ENCODE measurements around the gene SLC29A4. TPM values are rescaled to one million over a fixed set of nuclear protein-coding genes. Genes with fewer than 3 reads are reported as not detected.

SLC29A4 gene
- total RNA-seq, 2 donors from 2014 or later = 4.6 to 20.7 TPM

GRCh38 chr7:5324961-5325360 is 42.2 kb downstream of the SLC29A4 start:
- Histone ChIP-seq H3K4me3 (no peak overlapping the region), H3K27me3 (no peaks in the 10 kb centered on the region), H3K36me3 (no peaks in the 10 kb centered on the region), H3K9me3 (no peaks in the 10 kb centered on the region), H3K9ac (ENCODE audit: low read depth in 2 of 2, low read length in 2 of 2) (no peak overlapping the region), H3K4me1 (no peaks in the 10 kb centered on the region), H3K27ac (no peak overlapping the region)
- DNase-seq = no peak
- intact Hi-C loops (cut with DNase I) = no loop called here
- no peak for TF ChIP-seq CTCF (IDR thresholded peaks at IDR 0.05)

GRCh38 chr7:5330288-5330687 is 47.5 kb downstream of the SLC29A4 start:
- DNase-seq = no peak
- intact Hi-C loops (cut with DNase I) = no loop called here
- no peak overlapping the region for H3K27ac ChIP-seq
- no peaks in the 10 kb centered on the region for H3K27me3 ChIP-seq
- H3K4me3 ChIP-seq = no peak overlapping the region
- H3K9me3 ChIP-seq = no peaks in the 10 kb centered on the region
- no peak overlapping the region for H3K9ac ChIP-seq (ENCODE audit: low read depth in 2 of 2, low read length in 2 of 2)
- no peak for TF ChIP-seq CTCF (IDR thresholded peaks at IDR 0.05)
- peaks cover 4% of the 10 kb centered on the region for H3K4me1 ChIP-seq
- H3K36me3 ChIP-seq = peaks cover 13% of the 10 kb centered on the region

- no peaks in the 10 kb centered on the region for H3K27me3 ChIP-seq
- no peak overlapping the region for H3K9ac ChIP-seq (ENCODE audit: low read depth in 2 of 2, low read length in 2 of 2)
- peaks cover 4% of the 10 kb centered on the region for H3K4me1 ChIP-seq
- no peaks in the 10 kb centered on the region for H3K9me3 ChIP-seq
- H3K4me3 ChIP-seq = no peak overlapping the region
- no peak overlapping the region for H3K27ac ChIP-seq
- no peak for TF ChIP-seq CTCF (IDR thresholded peaks at IDR 0.05)
- intact Hi-C loops (cut with DNase I) = no loop called here
- H3K36me3 ChIP-seq = peaks cover 13% of the 10 kb centered on the region
- DNase-seq = no peak
Observed at GRCh38 chr7:5332579-5332978, 49.8 kb downstream of the SLC29A4 start.

GRCh38 chr7:5333121-5334045 is 50.6 kb downstream of the SLC29A4 start:
- peaks cover 13% of the 10 kb centered on the region for H3K36me3 ChIP-seq
- intact Hi-C loops (cut with DNase I) = no loop called here
- peak overlapping the region; percentile 44 for H3K27ac ChIP-seq
- H3K9ac ChIP-seq (ENCODE audit: low read depth in 2 of 2, low read length in 2 of 2) = peak overlapping the region; percentile 18 to 19
- peak; percentile 72 for DNase-seq
- H3K4me1 ChIP-seq = peaks cover 4% of the 10 kb centered on the region
- no peaks in the 10 kb centered on the region for H3K27me3 ChIP-seq
- H3K4me3 ChIP-seq = no peak overlapping the region
- no peaks in the 10 kb centered on the region for H3K9me3 ChIP-seq
- no peak for TF ChIP-seq CTCF (IDR thresholded peaks at IDR 0.05)

GRCh38 chr7:5334671-5335070 is 51.9 kb downstream of the SLC29A4 start:
- Histone ChIP-seq H3K9me3 (no peaks in the 10 kb centered on the region), H3K4me1 (peaks cover 4% of the 10 kb centered on the region), H3K36me3 (peaks cover 13% of the 10 kb centered on the region), H3K27ac (no peak overlapping the region), H3K27me3 (no peaks in the 10 kb centered on the region), H3K9ac (ENCODE audit: low read depth in 2 of 2, low read length in 2 of 2) (no peak overlapping the region), H3K4me3 (no peak overlapping the region)
- no peak for TF ChIP-seq CTCF (IDR thresholded peaks at IDR 0.05)
- no peak for DNase-seq
- intact Hi-C loops (cut with DNase I) = no loop called here
